Suprapubic skin (tissue), 4 donors: ENCODE data around the gene DNAI7. TPM values are rescaled to one million over a fixed set of nuclear protein-coding genes. Genes with fewer than 3 reads are reported as not detected.

ENCODE experiments used
- DNase-seq, 2 donors: peaks; one replicate each; pipeline ENCODE4 v3.0.0-alpha.2; 2019; ENCODE audit warnings: low spot score in 2 of 2
- H3K27ac ChIP-seq: fragments of 200-600 bp; sonication (generic); one replicate; pipeline ENCODE4 v1.5.1; 2019
- H3K27me3 ChIP-seq: fragments of 200-600 bp; sonication (generic); one replicate; pipeline ENCODE4 v1.5.1; 2019
- H3K36me3 ChIP-seq: fragments of 200-600 bp; sonication (generic); one replicate; pipeline ENCODE4 v1.5.1; 2019
- H3K4me1 ChIP-seq: fragments of 200-600 bp; sonication (generic); one replicate; pipeline ENCODE4 v1.5.1; 2019
- H3K4me3 ChIP-seq: fragments of 200-600 bp; sonication (generic); one replicate; pipeline ENCODE4 v1.5.1; 2019; ENCODE audit warnings: mild to moderate bottlenecking
- H3K9me3 ChIP-seq: fragments of 200-600 bp; sonication (generic); one replicate; pipeline ENCODE4 v1.5.1; 2019
- EP300 ChIP-seq: sonication (generic); formaldehyde crosslinking; IDR thresholded peaks from one replicate; pipeline ENCODE4 v1.6.1; 2017; ENCODE audit warnings: antibody characterized with exemption
- POLR2A ChIP-seq, 2 donors: fragments of 450-650 bp; IDR thresholded peaks; one replicate each; pipeline ENCODE4 v1.6.1; 2017; ENCODE audit warnings: antibody characterized with exemption in 2 of 2, mild to moderate bottlenecking in 2 of 2, moderate library complexity in 2 of 2
- POLR2AphosphoS5 ChIP-seq, 3 donors: sonication (generic); formaldehyde crosslinking; IDR thresholded peaks; one replicate each; pipeline ENCODE4 v1.6.1; 2017; ENCODE audit warnings: antibody characterized with exemption in 3 of 3
- WGBS: methylation state at CpG from one replicate; pipeline ENCODE4 v1.1.5; 2018; 5-methylcytosine and 5-hydroxymethylcytosine counted together
- total RNA-seq, 4 donors: library from RNA; depleted of rRNA; stranded (reverse); fragments of >200 nt; gene quantifications; one replicate each; pipeline ENCODE4 v1.1.0, GENCODE V29; 2016
- TF ChIP-seq, protein P1 (sequence below), 2 donors: fragments of 200-600 bp in 1 of 2; fragments of 450-650 bp in 1 of 2; sonication (generic) in 1 of 2; IDR thresholded peaks; one replicate each; pipeline ENCODE4 v1.5.1; 2016 to 2019; ENCODE audit warnings: antibody characterized with exemption in 2 of 2, mild to moderate bottlenecking in 1 of 2, moderate library complexity in 1 of 2

DNAI7 gene
- total RNA-seq, 4 donors from 2014 or later = 1.2 to 3.0 (median 1.2) TPM; not detected in 1

DNA sequence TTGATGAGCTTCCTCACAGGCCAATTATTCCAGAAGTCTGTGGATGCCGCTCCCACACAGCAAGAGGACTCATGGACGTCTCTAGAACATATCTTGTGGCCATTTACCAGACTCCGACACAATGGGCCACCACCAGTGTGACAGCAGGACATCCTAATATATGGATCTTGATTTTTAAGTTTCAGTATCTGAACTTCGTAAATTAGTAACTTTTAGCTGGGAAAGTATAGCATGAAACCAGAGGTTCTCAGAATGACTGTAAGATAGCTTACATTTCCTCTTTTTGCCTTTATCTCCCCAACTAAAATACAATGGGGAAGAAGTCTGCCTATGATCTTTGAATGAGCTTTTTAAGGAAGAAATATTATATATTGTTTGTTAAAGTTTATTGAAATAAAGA is 87.0 kb downstream of the DNAI7 start:
- 89% methylated on average over 4 of the region's 4 CpGs for WGBS
- H3K36me3 ChIP-seq = no peaks in the 10 kb centered on the region

DNA sequence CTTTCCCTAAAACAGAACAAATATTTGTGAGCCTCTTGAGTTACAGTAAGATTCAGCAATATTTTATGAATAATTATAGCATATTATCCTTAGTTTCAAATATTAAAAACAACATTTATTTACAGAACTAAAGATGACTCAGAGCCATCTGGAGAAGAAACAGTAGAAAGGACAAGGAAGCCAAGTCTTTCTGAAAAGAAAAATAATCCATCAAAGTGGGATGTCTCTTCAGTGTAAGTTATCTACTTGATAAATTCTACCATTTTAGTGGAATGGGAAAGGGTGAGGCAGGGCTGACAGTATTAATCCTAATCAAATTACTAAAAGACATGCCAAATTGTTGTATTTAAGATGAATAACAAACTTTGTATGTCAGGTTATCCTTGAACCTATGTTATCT is 88.1 kb downstream of the DNAI7 start:
- H3K27me3 ChIP-seq = no peaks in the 10 kb centered on the region
- TF ChIP-seq, protein P1, sequence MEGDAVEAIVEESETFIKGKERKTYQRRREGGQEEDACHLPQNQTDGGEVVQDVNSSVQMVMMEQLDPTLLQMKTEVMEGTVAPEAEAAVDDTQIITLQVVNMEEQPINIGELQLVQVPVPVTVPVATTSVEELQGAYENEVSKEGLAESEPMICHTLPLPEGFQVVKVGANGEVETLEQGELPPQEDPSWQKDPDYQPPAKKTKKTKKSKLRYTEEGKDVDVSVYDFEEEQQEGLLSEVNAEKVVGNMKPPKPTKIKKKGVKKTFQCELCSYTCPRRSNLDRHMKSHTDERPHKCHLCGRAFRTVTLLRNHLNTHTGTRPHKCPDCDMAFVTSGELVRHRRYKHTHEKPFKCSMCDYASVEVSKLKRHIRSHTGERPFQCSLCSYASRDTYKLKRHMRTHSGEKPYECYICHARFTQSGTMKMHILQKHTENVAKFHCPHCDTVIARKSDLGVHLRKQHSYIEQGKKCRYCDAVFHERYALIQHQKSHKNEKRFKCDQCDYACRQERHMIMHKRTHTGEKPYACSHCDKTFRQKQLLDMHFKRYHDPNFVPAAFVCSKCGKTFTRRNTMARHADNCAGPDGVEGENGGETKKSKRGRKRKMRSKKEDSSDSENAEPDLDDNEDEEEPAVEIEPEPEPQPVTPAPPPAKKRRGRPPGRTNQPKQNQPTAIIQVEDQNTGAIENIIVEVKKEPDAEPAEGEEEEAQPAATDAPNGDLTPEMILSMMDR (IDR thresholded peaks at IDR 0.05) = no peak
- TF ChIP-seq POLR2A (IDR thresholded peaks at IDR 0.05) (no peak), POLR2AphosphoS5 (IDR thresholded peaks at IDR 0.05) (no peak), EP300 (no peak)

More for the DNA sequence above, 87.0 kb downstream of the DNAI7 start:
- no peaks in the 10 kb centered on the region for H3K4me1 ChIP-seq
- no peak overlapping the region for H3K4me3 ChIP-seq
- no peak for DNase-seq
- TF ChIP-seq POLR2AphosphoS5 (IDR thresholded peaks at IDR 0.05) (no peak), EP300 (no peak), POLR2A (IDR thresholded peaks at IDR 0.05) (no peak)
- TF ChIP-seq, protein P1 (IDR thresholded peaks at IDR 0.05) = no peak
- no peak overlapping the region for H3K27ac ChIP-seq
- no peaks in the 10 kb centered on the region for H3K27me3 ChIP-seq
- H3K9me3 ChIP-seq = no peaks in the 10 kb centered on the region

DNA sequence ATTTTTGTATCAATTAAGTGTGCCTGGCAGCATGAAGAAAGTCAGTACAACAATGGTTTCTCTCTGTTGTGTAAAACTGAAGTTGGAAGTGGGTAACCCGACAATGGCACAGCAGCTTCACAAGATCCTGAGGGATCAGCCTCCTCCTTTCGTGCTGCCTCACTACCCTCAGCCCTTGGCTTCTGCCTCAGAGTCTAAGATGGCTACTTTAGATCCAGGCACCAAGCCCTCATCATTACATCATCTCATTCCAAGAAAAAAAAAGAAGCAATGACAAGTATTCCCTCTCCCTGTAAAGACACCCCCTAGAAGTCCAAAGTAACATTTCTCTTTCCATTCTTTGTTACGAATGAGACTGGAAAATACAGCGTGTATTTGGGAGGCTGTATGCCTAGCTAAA is 92.6 kb downstream of the DNAI7 start:
- H3K9me3 ChIP-seq = no peaks in the 10 kb centered on the region
- H3K4me1 ChIP-seq = no peaks in the 10 kb centered on the region
- 76% methylated on average over 4 of the region's 4 CpGs for WGBS
- no peak overlapping the region for H3K4me3 ChIP-seq
- no peak for DNase-seq
- no peaks in the 10 kb centered on the region for H3K36me3 ChIP-seq
- H3K27ac ChIP-seq = no peak overlapping the region
- TF ChIP-seq POLR2AphosphoS5 (IDR thresholded peaks at IDR 0.05) (no peak), POLR2A (IDR thresholded peaks at IDR 0.05) (no peak), EP300 (no peak)
- TF ChIP-seq, protein P1 (IDR thresholded peaks at IDR 0.05) = no peak
- H3K27me3 ChIP-seq = no peaks in the 10 kb centered on the region

More for the DNA sequence above, 88.1 kb downstream of the DNAI7 start:
- no peak overlapping the region for H3K4me3 ChIP-seq
- H3K4me1 ChIP-seq = no peaks in the 10 kb centered on the region
- no peaks in the 10 kb centered on the region for H3K36me3 ChIP-seq
- H3K9me3 ChIP-seq = no peaks in the 10 kb centered on the region
- no peak overlapping the region for H3K27ac ChIP-seq
- DNase-seq = no peak

DNA sequence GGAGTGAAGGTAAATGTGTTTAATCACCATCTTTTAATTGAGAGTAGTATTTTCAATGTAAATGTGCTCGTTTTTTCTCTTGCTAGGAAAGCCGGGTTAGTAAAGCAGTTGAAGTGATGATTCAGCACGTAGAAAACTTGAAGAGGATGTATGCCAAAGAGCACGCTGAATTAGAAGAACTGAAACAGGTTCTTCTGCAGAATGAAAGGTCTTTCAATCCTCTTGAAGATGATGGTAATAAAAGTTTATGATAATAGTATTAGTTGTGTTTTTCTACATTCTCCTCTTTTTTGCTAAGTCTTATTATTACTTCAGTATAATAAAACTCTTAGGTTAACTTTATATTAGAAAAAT is 93.9 kb downstream of the DNAI7 start:
- no peaks in the 10 kb centered on the region for H3K4me1 ChIP-seq
- no peak for DNase-seq
- H3K9me3 ChIP-seq = no peaks in the 10 kb centered on the region
- WGBS = 52% methylated on average over 4 of the region's 4 CpGs
- H3K36me3 ChIP-seq = no peaks in the 10 kb centered on the region
- TF ChIP-seq, protein P1 (IDR thresholded peaks at IDR 0.05) = no peak
- H3K4me3 ChIP-seq = no peak overlapping the region
- no peaks in the 10 kb centered on the region for H3K27me3 ChIP-seq
- no peak overlapping the region for H3K27ac ChIP-seq

DNA sequence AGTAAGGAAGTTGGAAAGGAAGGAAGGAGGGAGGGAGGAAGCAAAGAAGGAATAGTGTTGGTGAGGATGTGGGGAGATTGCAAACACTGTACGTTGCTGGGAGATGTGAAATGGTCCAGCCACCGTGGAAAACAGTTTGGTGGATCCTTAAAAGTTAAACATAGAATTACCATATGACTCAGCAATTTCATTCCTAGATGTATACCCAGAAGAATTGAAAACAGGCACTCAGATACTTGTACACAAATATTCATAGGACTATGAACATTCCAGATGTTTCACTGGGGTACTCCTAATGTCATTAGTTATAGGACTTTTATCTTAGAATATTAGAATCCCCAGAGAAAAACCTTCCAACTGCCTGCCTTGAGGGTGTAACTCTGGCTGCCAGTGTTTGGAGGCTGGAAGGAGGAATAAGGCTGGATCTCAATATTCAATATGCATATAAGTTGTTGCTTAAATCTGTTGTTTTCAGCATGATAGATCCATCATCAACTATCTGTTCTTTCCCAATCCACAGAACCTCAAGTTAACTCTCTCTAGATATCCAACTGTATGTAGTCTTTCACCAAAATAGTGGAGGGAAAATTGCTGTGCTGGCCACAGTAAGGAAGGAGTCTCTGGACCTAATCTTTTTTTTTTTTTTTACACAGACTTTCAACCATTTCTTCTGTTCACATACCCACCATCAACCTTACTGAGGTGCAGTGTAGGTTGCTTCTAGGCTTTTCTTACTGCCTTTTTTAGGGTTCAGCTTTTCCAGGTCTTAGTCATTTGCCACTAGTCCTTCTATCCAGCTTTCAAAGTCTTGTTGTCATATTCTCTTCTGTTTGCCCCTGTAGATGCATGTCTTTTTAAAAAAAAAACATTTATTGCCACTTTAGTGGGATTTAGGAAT is 94.5 kb downstream of the DNAI7 start:
- no peaks in the 10 kb centered on the region for H3K27me3 ChIP-seq
- H3K36me3 ChIP-seq = no peaks in the 10 kb centered on the region
- H3K4me1 ChIP-seq = no peaks in the 10 kb centered on the region
- no peak overlapping the region for H3K4me3 ChIP-seq
- no peaks in the 10 kb centered on the region for H3K9me3 ChIP-seq
- DNase-seq = no peak
- no peak for TF ChIP-seq POLR2AphosphoS5 (IDR thresholded peaks at IDR 0.05)
- TF ChIP-seq, protein P1 (IDR thresholded peaks at IDR 0.05) = no peak
- no peak for TF ChIP-seq POLR2A (IDR thresholded peaks at IDR 0.05)
- no peak for TF ChIP-seq EP300
- H3K27ac ChIP-seq = no peak overlapping the region
- WGBS = 55% methylated on average over 2 of the region's 2 CpGs
